HG03565 (cell line): ENCODE results near the gene CFAP45.

Experiments
- ATAC-seq: cut with Tn5 transposase; IDR thresholded peaks from one replicate; pipeline ENCODE4 v1.9.1; 2021; ENCODE audit warnings: mild to moderate bottlenecking, moderate library complexity; ENCODE audit not compliant: unreplicated experiment

CFAP45 gene

DNA sequence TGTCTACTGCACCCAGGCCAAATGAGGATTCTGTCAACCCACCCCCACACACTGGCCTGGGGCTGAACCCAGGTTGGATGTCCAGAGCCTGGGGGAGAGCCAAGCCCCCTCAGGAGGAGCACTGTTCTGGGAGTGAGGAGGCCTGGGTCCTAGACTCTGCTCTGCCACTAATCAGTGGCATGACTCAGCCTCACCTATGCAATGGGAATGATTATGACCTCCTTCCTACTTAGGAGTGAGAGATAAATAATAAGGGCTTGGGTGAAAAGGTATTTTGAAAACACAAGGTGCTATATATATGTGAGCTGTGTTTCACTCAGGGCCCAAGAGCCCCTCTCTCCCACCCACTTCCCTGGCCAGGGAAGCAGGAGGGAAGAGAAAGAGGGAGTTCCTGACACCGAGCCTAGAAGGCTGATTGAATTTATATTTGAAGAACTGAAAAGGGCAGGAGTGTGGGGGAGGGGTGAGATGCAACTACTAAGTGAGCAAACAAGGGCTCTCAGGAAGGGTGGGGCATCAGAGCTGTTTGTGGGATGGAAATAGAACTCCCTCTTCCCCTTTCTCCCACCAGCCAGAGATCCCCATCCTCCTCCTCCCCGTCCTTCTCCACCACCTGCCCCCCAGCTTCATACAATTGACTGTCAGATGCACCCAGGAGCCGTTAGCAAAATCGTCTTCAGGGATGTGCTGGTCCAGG lies 37.2 kb upstream of the CFAP45 start:
- no peak for ATAC-seq

DNA sequence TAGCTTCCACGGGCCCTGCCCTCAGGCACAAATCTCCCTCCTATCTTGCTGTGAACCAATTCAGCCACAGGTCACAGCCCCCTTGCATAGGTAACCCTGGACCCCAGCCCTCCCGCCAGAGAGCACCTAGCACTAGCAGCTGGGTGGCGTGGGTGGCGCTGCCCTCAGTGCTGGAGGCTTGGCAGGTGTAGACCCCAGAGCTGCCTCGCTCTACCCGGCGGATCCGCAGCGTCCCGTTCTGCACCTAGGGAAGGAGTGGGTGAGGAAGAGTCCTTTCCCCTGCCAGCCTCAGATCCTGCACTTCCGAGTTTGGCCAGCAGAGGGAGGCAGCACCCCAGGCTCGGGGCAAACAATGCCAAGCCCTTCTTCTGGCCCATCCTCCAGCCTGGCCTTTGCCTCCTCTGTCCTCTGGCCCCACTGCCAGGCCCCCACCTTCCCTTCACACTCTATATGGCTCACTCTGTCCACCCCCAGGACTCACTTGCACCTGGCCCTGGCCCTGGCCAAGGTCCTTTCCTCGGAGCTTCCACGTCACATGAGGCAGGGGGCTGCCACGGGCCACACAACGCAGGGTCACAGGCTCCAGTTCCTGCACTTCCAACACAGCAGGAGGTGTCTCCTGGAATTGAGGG lies 36.4 kb upstream of the CFAP45 start:
- no peak for ATAC-seq

GRCh38 chr1:159935719-159936272 lies 35.8 kb upstream of the CFAP45 start:
- ATAC-seq, result no peak

DNA sequence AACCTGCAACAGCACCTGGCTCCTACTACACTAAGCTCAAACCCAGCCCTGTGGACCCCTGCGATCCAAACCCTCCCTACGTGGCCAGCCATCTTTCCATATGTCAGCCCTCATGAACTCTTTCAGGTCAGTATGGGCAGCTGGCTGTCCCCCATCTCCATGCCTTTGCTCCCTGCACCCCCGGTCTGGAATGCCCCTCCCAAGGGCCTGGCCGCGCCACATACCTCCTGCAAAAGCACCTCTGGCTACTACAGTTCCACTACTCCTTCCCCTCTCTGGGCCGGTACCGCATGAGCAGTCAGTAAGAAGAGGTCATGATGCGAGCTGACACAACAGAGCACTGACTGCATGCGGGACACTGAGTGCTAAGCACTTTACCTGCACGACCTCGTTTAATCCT lies 35.3 kb upstream of the CFAP45 start:
- ATAC-seq, result no peak

GRCh38 chr1:159934136-159935039 lies 34.4 kb upstream of the CFAP45 start:
- no peak for ATAC-seq

- ATAC-seq, result no peak
Observed at GRCh38 chr1:159933347-159933746, 33.4 kb upstream of the CFAP45 start.

DNA sequence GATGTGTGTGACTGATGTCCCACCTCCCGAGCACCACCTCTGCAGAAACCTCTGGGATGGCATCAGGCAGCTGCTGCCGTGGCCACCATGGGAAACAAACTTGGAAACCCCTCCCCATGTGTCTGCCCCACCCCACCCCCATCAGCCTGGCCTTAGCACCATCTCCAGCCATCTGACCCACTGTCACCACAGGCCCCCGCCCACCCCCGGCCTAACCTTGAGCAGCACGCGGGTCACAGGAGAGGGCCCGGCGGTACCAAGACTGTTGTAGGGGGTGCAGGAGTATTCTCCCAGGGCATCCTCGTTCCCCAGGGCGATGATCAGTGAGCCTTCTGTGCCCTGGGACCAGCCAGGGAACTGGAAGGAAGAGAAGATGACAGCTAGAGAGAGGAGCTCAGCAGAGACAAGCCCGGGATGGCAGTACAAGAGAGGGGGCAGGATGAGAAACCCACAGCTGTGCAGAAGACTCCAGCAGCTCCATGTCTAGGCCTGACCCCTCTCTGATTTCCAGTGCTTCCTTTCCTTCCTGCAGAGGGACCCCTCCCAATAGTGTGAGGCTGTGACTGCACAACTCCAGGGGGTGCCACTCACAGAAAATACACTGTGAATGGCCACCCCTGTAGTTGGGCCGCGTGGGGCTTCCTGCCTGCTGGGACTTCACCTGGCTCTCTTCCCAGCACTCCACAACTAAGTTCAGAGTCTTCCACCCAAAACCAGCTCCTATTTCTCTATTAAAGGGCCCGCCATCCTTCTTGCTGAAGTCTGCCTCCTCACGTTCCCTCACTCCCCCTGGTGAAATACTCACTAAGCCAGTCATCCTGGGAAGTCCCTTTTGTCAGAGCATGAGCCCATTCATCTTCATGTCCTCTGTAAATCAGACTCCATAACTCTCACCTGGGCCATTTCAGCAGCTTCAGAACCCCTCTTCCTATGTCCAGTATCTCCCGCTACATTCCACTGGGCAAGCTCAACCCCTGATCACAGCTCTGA lies 32.6 kb upstream of the CFAP45 start:
- no peak for ATAC-seq

DNA sequence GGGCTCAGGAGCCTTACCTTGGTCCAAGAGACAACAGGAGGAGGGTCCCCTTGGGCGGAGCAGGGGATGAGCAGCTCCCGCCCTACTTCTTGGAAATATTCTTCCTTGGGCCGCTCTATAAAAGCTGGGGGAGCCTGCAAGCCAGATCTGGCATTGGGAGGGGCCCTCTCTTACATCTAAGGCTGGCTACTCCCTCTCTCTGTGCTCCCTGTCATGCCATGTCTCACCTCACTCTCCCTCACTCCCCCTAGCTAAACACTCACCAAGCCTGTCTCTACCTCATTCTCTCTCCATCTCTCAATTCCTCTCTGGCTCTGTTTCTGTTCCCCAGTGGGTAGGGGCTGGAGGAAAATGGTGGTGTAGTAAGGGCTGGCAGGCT lies 31.8 kb upstream of the CFAP45 start:
- no peak for ATAC-seq

GRCh38 chr1:159931101-159931794 lies 31.3 kb upstream of the CFAP45 start:
- no peak for ATAC-seq

GRCh38 chr1:159930634-159931033 lies 30.7 kb upstream of the CFAP45 start:
- no peak for ATAC-seq

DNA sequence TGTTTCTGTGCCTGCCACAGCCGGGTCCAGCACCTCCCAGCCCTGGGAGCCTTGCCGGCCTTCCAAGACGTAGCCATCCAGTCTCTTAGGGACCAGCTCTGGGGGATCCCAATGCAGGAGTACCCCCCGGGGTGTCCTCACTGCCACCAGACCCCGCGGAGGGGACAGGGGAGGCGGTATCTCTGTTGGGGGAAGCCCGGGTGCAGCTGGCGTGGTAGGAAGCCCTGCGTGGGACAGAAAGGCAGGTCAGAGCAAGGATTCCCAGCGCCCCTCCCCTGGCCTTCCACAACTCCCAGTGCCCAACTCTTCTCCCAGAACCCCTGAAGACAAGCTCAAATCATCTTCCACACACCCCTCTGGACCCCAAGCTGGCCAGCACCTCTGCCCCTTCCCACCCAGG lies 30.3 kb upstream of the CFAP45 start:
- no peak for ATAC-seq

GRCh38 chr1:159929155-159930051 lies 29.4 kb upstream of the CFAP45 start:
- ATAC-seq, result no peak

DNA sequence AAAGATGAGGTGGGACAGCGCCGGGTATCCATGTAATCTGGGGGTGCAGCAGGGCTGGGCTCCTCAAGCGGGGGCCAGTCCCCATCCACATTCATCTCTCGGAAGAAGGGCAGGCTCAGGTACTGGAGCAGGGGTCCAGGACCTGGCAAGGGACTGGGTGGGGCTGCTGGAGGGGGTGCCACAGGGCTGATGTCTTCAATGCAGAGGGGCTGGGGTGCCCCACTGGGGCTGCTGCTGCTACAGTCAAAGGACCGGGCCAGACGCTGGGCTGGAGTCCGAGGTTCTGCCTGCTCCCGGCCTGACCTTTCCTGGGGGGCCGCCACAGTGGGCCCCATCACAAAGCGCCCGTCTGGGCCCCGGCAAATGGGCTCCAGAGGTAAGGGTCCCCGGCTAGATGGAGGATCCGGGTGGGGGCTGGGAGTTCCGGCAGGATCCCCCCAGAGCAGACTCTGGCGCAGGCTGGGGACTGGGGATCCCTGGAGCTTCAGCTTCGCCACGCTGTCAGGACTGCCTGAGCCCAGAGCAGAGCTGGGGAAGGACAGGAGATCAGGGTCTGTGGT lies 28.6 kb upstream of the CFAP45 start:
- no peak for ATAC-seq

DNA sequence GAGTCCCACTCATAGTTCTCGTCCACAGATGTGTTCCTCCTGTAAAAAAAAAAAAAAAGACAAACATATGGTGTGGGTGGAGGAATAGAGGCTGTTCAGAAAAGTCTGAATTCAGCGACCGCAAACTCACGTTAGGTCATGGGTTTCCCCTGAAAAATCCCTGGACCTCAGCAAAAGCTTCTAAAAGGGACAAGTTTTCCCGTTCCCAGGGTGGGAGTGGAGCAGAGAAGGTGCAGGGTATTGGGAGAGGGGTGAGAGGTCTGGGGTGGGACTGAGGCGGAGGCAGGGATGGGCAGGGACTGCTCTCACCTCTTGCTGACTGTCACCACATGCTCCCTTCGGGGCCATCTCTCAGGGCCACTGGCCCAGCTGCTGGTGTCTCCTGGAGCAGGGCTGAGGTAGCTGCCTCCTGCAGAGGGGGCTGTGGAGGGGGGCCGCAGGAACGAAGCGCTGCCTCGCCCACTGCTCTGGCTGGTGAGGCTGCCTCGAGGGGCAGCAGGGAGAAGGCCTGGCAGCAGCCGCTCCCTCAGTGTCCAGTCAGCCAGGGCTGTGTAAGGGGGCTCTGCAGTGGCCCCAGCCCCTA lies 28.0 kb upstream of the CFAP45 start:
- no peak for ATAC-seq

GRCh38 chr1:159927211-159927848 lies 27.4 kb upstream of the CFAP45 start:
- no peak for ATAC-seq

GRCh38 chr1:159925719-159926078 lies 25.7 kb upstream of the CFAP45 start:
- no peak for ATAC-seq
